K562 (cell line): ENCODE measurements around the gene NECTIN1.

Source experiments
- EZH2 ChIP-seq: IDR thresholded peaks from 2 replicates; pipeline ENCODE4 v1.6.1; 2012; ENCODE audit warnings: low read depth, mild to moderate bottlenecking, inconsistent platforms, low read length, borderline replicate concordance
- MAX ChIP-seq: sonication (generic); formaldehyde crosslinking; IDR thresholded peaks from 2 replicates; pipeline ENCODE4 v1.9.0; 2022; ENCODE audit warnings: mild to moderate bottlenecking, missing genetic modification reagents
- NCOA2 ChIP-seq, 2 experiments: fragments of 450-650 bp; IDR thresholded peaks; 2 replicates each; pipeline ENCODE4 v1.6.1; 2018; ENCODE audit warnings: mild to moderate bottlenecking in 2 of 2, moderate library complexity in 1 of 2; ENCODE audit not compliant: partially characterized antibody in 2 of 2
- POLR2A ChIP-seq: fragments of 450-650 bp; conservative IDR thresholded peaks from 2 replicates; pipeline ENCODE4 v1.6.1; 2016
- TARDBP ChIP-seq: fragments of 450-650 bp; IDR thresholded peaks from 2 replicates; pipeline ENCODE4 v1.6.1; 2016

- TF ChIP-seq TARDBP: no peak
- no peak for TF ChIP-seq MAX (CRISPR knock-in tag)
- TF ChIP-seq POLR2A: no peak
- no peak for TF ChIP-seq NCOA2 (IDR thresholded peaks at IDR 0.05; ENCODE audit: partially characterized antibody in 2 of 2)
- no peak for TF ChIP-seq EZH2
These were observed 12.2 kb downstream of the NECTIN1 start for GRCh38 chr11:119716582-119717498.
